Activated effector memory CD4-positive, alpha-beta T cell treated with anti-CD3 and anti-CD28 coated beads, Interleukin-2, amount 50 U/mL, for 16 hours (primary cell): ENCODE measurements around the gene EPHB3.

Experiments
- DNase-seq: peaks from one replicate; pipeline ENCODE4 v3.0.0-alpha.2; 2020

Gene EPHB3

GRCh38 chr3:184561061-184561912 lies at the start of gene EPHB3:
Gene EPHB3 (plus strand): TSS chr3:184561785. CDS start chr3:184562236, 451 bp downstream.
- DNase-seq, result peak; percentile 95

- DNase-seq, result no peak
These were observed 49.0 kb upstream of the EPHB3 start for GRCh38 chr3:184512621-184513020.

- peak; percentile 92 for DNase-seq
These were observed 48.1 kb upstream of the EPHB3 start for GRCh38 chr3:184513276-184514170.

GRCh38 chr3:184514171-184514490 lies 47.5 kb upstream of the EPHB3 start:
- DNase-seq, result no peak

- DNase-seq, result no peak
These were observed 37.6 kb upstream of the EPHB3 start for GRCh38 chr3:184523825-184524615.

- DNase-seq, result no peak
These were observed 36.6 kb upstream of the EPHB3 start for GRCh38 chr3:184524981-184525336.

- peak; percentile 66 for DNase-seq
These were observed 36.1 kb upstream of the EPHB3 start for GRCh38 chr3:184525337-184526087.

- DNase-seq, result no peak
These were observed 35.5 kb upstream of the EPHB3 start for GRCh38 chr3:184526088-184526433.

GRCh38 chr3:184531626-184532280 lies 29.8 kb upstream of the EPHB3 start:
- DNase-seq, result no peak

- no peak for DNase-seq
These were observed 28.4 kb upstream of the EPHB3 start for GRCh38 chr3:184532940-184533732.

GRCh38 chr3:184537885-184538665 lies 23.5 kb upstream of the EPHB3 start:
- no peak for DNase-seq

- no peak for DNase-seq
These were observed 22.7 kb upstream of the EPHB3 start for GRCh38 chr3:184538666-184539431.

GRCh38 chr3:184539801-184540435 lies 21.7 kb upstream of the EPHB3 start:
- no peak for DNase-seq

GRCh38 chr3:184540777-184541681 lies 20.6 kb upstream of the EPHB3 start:
- peak; percentile 90 for DNase-seq

GRCh38 chr3:184541886-184542562 lies 19.6 kb upstream of the EPHB3 start:
- no peak for DNase-seq

GRCh38 chr3:184542577-184542976 lies 19.0 kb upstream of the EPHB3 start:
- no peak for DNase-seq

- DNase-seq, result no peak
These were observed 18.3 kb upstream of the EPHB3 start for GRCh38 chr3:184543256-184543655.
